Stimulated activated CD8-positive, alpha-beta memory T cell treated with anti-CD3 and anti-CD28 coated beads, Interleukin-4, amount 100 ng/mL, for 4 hours (primary cell): ENCODE measurements around the gene RELL2.
"Not testable (repeated sequence)": the region's sequence is repeated elsewhere in the genome, so short reads cannot be mapped to it uniquely, and the experiment has no call there.

Source experiments
- DNase-seq, 2 donors: peaks; one replicate each; pipeline ENCODE4 v3.0.0-alpha.2; 2020; ENCODE audit warnings: low read depth in 2 of 2, low spot score in 1 of 2

The RELL2 gene, protein sequence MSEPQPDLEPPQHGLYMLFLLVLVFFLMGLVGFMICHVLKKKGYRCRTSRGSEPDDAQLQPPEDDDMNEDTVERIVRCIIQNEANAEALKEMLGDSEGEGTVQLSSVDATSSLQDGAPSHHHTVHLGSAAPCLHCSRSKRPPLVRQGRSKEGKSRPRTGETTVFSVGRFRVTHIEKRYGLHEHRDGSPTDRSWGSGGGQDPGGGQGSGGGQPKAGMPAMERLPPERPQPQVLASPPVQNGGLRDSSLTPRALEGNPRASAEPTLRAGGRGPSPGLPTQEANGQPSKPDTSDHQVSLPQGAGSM

DNA sequence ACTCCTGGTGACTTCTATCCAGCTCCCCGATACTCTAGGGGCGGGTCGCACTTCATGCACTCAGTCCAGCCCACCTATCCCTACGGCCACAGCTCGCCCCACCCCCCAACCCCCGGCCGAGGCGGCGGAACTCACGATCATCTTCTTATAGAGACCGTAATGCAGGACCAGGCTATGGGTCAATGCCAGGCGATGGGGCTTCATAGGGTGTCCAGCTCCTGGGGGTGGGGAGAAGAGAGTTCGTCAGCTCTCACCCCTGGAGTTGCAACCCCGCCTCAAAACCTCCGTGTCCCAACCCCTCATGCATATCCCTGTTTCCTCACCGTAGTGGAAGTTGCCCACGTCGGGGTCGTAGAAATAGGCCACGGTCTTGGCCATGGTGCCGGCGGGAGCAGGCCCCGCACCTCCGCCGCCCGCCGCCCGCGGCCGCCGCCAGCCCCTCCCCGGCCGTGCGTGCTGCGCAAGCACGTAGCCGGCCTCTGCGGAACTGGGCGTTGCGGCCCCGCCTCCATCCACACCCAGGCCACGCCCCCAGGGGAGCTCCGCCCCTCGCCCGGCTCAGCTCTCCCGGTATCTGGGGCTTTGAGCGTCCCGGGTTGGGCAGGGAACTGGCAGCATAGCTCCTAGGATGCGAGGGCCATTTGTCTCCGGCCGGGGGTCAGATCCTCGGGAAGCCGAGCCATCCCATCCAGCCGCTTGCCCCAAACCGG lies at the start of gene RELL2, which contains the start of gene HDAC3:
Gene RELL2, plus strand, starts transcription at position 585 of the 710 bp plus-strand sequence. CDS start 1,229 bp downstream, outside the sequence.
Gene HDAC3, minus strand, starts transcription at position 437 of the 710 bp plus-strand sequence. Its CDS starts 59 bp downstream, at position 378.
- DNase-seq = peak; percentile 80 to 88

DNA sequence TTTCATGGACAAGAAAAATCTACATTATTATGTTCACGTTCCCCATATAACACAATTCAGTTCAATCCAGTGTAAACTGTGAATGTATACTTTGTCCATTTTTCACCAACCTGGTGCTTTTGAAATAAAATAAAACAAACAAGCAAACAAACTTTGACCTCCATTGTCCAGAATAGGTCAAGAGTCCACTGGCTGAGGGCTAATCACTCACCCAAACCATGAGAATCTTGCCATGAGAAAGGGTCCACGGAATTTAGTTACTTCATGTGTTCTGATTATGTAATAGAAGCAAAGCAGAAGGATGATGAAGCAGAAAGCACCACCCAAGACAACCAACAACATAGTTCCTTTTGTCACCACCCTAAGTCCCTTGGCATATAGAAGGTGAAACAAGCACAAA lies 46.7 kb upstream of the RELL2 start:
- no peak for DNase-seq

DNA sequence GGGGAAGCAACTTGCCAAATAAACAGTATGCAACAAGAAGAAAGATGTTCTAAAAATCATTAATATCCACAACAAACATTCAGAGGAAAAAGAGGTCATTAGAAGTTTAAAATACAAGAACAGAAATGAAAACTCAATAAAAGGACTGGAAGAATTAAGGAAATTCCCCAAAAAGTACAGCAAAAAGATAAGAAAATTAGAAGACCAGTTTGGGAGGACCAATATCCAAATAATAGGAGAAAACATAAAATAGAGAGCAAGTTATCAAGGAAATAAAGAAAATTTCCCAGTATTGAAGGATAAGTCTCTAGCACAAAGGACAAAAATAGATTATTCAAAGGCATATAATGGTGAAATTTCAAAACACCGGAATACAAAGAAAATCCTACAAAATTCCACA lies 39.9 kb upstream of the RELL2 start:
- DNase-seq = no peak

DNA sequence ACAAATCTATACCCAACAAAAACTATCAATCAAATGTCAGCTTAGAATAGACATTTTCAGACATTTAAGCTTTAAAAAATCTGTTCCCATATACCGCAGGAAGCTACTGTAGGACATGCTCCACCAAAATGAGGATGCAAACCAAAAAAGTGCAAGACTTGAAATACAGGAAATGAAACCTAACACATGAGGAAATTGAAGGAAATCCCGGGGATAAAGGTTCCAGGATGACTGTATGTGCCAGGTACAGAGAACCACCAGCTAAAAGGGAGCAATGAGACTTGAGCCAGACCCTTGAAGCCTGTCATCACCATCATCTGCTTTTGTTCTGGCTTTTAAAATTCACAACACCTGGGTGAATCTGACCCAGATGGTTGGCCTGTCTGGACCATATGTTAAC lies 39.4 kb upstream of the RELL2 start:
- DNase-seq = no peak

DNA sequence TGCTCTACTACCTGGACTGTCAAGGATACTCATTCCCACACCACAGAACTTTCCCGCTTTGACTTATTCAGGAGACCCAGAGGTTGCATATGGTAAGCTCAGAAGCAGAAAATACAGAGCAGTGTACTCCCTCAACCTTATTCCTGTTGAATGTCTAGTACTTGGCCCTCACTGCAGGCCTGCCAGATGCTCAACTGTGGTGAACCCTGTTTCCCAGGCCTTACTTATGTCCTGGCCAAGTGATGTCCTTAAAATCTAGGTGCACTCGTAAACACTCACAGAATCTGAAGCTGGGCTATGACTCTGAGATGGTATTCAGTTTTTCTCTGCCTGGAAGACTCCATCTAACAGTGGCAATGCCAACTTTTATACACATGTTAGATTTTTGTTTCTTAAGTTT lies 39.0 kb upstream of the RELL2 start:
- no peak for DNase-seq

DNA sequence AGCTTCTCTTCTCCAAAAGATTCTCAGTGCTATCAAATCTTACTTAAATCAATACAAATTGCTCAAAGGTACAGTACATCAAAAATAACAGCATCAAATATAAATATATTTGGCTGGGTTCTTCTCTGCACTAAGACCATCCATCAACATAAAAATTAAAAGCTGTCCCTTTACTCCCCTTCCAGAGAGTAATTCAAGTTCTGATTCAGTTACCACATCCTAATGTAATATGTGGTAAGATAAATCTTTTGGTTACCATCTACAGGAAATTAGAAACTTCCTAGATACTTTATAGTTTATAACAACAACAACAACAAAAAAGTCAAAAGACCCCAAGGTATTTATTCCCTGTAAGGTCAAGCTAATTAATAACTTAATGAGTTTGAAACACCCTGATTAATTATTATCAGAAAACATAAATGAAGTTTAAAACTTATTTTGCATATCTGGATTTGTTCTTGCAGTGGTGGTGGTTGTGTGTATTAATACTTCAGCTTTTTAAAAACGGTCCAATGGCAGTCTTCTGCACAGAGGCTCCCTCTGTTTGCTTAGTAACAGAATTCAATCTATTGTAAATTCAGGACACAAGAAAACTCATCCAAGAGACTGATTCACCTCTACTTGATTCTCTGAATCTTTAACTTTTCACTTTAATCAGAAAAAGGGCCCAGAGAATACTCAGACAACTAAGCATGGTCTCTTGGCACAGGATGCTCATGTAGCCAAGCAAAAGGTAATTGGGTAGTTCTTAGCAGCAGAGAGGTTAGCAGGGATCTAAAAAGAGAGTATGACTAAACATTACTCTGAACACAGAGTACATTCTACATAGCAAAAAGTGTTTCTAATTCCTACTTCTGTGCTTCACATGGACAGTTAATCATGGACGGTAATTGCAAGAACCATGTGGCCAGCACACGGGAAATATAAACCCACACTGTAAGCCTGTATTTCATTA lies 38.1 kb upstream of the RELL2 start:
- DNase-seq = no peak

DNA sequence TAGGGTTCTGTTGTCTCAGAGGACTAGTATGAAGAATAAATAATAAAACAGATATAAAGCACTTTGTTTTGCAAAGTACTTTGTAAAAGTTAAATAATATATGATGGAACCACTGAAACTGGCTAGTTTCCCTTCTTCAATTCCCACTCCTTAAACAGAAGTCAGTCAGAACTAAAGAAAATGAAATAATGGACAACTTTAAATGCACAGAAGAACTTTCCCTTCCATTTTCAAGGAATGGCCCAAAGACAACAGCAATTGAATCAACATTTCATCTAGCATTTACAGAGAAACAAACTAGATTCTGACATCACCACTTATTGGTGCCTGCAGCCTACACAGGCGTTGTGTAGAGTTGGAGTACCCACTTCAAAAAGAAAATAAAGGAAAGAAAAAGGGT lies 34.2 kb upstream of the RELL2 start:
- no peak for DNase-seq

DNA sequence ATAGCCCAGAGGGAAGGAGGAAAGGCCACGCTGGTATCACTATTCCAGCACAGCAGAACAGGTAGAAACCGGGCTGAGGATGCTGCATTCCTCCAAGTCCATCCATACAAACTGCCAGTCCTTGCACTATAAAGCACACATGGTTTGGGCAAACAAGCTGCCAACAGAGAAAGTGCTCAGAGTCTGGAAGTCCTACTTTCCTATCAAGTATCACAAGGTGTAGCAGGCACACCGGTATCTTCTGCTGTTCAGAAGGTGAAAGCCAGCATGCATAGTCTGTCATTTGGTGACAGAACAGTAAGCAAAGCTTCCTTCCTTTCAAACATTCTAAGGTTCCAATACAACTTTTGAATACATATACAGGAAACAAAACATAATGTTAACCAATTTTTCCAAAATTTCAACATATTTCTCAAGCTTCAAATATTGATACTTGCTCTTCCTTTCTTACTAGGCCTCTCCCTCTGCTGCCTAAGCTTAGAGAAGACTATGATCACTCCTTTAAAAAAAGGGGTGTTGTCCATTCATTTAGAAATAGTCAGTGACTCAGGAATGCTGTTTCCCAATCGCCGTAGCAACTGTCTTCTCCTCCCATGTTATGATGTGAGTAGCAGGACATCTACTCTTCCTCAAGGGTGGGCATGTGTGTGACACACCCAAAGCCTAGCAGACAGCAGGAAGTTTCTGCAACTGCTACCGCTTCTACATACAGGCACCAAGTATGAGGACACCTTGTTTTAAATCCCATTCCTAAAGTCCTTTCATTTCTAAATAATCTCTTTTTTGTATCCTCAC lies 32.7 kb upstream of the RELL2 start:
- DNase-seq = no peak

DNA sequence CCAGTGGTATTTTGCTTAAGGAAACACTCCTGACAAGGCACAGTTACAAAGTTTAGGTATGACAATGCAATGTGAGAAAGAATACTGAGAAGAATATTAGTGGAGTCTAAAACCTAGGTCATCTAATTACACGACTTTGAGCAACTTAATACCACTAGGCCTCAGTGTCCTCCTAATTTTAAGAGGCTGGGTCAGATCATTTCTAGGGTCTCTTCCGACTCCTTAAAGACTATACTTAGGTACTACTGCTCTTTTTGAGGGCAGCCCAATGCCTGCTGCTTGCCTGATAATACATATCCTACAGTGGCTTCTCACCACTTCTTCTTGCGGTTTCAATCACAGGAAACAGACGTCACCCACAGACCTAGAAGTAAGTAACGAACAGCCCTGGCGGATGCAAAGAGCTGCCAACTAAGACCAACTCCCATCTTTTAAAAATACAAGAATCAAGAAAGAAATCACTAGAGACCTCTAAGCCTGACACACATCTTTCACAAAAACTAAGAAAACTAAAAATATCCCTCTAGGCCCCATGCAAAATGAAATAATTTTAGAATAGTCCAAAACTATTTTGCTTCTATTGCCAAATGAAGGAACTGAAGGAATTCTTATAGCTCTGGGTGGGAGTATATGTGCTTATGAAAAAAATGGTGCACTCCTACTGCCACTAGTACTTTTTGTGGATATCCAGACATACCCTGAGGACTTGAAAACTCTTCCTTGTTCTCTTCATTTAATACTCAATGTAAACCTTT lies 31.1 kb upstream of the RELL2 start:
- peak; percentile 43 to 52 for DNase-seq

DNA sequence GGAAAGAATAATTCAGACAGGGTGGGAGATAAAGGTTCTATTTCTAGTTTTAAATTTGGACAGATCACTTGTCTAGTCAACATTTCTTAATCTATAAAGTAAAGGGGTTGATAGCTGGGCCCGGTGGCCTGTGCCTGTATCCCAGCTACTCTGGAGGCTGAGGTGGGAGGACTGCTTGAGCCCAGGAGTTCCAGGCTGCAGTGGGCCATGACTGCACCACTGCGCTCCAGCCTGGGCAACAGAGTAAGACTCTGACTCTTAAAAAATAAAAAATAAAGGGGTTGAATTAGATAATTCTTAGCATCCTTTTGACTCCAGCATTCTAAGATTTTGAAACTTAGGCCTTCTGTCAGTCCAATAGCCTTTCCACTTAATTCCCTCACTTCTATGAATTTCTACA lies 28.8 kb upstream of the RELL2 start:
- DNase-seq = no peak

DNA sequence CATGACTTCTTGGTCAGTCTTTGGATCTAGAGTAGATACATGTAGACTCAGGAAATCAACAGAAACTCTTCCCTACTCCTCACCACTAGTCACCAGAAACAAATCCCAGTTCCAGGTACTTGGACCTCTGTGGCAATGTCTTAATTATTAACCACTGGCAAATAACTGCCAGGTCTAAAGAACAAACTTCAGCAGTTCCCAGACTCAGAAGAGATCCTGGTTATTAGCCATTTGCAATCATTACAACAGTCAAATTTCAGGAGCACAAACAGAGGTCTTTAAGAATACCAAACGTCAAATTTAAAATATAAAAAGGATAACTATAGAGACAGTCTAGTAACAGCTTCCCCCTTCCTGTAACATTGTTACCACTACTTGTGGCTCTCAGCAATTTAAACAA lies 28.2 kb upstream of the RELL2 start:
- no peak for DNase-seq

DNA sequence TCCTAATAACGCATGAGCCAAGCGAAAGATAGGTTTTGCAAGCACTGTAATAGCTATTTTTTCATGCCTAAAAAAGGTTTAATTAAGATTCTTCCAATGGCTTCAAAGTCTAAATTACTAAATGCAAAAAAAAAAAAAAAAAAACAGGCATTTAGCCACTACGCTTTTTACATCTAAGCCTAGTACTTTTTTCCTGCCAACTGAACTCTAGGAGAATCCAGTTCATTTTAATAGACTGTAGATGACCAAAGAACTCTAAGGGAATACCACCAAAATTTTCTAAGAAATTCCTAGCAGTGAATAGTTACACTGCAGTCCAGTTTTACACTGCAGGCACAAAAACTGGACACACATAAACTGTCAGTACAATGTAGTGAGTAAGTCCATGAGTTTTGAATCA lies 27.8 kb upstream of the RELL2 start:
- no peak for DNase-seq

DNA sequence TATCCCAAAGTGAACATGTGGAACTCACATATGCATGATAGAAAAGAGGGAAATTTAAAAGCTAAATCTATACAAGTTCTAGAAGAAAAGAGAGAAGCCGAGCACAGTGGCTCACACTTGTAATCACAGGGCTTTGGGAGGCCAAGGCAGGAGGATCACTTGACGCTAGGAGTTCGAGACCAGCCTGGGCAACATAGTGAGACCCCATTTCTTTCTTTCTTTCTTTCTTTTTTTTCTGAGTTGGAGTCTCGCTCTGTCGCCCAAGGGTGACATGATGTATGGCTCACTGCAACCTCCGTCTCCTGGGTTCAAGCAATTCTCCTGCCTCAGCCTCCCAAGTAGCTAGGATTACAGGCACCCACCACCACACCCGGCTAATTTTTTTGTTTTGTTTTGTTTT lies 26.9 kb upstream of the RELL2 start:
- DNase-seq = not testable (repeated sequence)

DNA sequence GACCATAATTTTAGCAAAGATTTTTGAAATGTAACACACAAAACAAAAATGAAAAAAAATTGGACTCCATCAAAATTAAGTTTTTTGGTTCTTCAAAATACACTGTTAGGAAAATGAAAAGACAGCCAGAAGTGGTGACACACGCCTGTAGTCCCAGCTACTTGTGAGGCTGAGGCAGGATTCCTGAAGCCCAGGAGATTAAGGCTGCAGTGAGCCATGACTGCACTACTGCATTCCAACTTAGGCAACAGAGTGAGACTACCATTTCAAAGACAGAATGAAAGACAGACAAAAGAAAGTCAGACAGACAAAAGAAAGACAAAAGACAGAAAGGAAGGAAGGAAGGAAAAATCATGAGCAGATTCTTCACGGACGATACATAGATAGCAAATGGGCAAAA lies 25.5 kb upstream of the RELL2 start:
- DNase-seq = no peak

DNA sequence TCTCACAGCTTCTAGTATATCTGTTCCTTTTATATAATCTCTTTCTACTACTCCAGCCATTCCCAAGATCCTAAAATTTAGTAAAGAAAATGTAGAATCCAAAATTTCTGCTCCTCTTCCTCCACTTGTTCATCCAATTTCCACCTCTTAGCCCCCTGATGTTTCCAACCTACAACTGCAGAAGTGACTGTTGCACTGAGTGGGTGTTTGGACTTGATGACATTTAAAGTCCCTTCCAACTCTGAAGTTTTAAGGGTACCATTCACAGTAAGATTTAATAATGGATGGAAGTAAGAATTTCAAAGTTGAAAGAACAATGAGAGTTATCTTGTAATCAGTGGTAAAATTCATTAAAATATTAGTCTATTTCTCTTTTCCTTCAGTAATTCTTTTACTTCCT lies 23.5 kb upstream of the RELL2 start:
- DNase-seq = no peak

DNA sequence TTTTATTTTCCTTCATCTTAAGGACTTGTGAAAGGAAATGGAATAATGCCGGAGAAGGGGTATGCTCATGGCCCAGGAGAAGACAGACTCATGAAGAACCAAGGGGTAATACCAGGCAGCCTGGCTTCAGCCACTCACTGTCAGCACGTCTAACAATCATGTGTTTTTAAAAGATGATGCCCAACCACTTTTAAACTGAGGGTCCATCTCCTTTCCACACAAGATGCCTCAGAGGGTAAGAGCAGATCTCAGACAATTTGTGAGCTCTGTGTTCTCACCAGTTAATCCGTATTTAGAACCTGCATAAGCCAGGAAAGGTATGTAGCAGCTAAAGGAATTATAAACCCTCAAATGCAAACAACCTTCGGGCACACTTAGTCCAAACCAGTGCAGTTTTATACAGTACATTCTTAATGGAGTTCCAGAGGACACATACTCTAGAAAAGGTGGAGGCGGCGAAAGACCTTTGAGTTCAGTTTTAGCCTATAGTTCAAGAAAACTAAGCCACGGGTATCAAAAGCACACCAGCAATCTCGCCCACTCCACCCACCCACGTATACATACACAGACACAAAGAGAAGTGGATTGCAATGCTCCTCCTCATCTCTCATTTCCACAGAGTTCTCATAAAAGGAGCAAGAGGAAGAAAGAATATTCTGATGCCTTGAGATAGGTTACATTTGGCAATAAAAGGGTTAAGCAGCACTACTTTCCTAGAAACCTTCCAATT lies 20.6 kb upstream of the RELL2 start:
- no peak for DNase-seq

DNA sequence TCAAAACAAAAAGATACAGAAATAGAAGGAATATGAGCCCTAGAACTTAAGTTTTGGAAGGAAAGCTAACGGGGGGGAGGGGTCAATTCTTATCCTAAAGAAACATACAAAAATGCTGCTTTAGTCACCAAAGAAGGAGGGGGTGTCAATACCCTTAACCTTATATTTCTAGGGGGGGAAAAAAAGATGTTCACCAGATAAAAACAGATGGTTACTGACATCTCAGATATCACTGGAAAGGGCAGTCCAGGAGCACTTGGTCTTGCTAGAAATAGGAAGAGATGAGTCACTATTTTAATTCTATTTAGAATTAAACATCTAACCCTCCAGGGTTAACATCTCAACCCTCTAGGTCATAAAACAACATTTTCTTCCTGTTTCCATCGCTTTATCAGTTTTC lies 19.7 kb upstream of the RELL2 start:
- DNase-seq = no peak

DNA sequence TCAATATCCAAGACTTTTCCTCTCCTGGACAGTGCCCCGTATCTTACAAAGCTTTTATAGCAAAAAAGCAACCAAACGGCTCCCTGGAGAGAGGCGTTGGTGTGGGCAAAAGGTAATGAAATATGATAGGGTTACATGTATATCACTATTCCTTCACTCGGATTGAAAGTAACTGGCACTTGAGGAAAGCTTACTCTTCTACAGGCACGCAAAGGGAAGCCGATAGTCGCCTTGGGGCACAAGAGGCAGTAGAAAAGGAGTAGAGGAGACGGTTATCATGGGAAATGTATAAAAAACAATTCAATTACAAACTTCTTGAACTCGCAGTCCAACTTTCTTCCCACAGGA lies 19.1 kb upstream of the RELL2 start:
- DNase-seq = no peak

DNA sequence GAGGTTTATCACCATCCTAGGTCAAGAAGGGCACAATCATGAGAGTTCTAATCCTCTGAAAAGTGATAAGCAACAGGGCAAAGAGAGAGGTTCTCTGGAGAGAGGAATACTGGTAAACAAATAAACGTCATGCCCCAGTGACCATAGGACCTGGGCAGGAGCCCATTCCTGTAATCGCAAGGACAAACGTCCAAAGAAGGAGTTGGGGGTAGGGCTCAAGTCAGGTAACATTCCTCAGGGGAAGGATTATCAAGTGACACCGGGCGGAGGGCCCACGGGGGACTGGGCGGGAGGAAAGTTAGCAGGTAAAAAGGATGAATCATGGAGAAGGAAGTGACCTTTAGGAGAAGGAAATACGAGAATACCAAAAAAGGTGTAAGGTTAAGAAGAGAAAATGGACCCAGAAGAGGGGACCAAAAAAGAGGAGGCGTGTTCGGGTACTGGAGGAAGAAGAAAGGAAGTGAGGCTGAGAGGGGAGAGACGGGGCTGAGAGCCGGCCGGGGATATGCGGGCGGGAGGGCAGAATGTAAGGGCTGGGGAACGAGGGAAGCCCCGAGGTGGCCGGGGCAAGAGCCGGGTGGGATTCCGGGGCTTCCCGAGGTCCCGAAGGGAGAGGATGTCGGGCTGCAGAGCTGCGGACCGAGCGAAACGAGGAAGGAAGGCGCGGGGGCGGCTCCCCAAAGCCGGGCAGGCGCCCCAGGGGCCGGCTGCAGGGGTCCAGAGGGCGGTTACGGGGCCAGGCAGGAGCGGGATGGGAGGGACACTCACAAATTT lies 18.6 kb upstream of the RELL2 start:
- no peak for DNase-seq
